ENCODE data around the gene KLHL6.

DNA sequence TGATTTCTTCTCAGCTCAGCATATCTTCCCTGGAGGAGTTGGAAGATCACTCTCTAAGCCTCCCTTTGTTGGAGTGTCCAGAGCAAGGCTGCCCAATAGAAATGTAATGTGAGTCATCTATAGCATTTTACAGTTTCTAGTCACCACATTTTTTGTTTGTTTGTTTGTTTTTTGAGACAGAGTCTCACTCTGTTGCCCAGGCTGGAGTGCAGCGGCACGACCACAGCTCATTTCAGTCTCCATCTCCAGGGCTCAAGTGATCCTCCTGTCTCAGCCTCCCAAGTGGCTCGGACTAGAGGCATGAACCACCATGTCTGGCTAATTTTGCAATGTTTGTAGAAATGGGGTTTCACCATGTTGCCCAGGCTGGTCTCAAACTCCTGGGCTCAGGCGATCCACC lies 21.3 kb downstream of the KLHL6 start:
- TF ChIP-seq EZH2phosphoT487 (conservative IDR thresholded peaks at IDR 0.05; ENCODE audit: low read length): no peak
- TF ChIP-seq, protein P1, sequence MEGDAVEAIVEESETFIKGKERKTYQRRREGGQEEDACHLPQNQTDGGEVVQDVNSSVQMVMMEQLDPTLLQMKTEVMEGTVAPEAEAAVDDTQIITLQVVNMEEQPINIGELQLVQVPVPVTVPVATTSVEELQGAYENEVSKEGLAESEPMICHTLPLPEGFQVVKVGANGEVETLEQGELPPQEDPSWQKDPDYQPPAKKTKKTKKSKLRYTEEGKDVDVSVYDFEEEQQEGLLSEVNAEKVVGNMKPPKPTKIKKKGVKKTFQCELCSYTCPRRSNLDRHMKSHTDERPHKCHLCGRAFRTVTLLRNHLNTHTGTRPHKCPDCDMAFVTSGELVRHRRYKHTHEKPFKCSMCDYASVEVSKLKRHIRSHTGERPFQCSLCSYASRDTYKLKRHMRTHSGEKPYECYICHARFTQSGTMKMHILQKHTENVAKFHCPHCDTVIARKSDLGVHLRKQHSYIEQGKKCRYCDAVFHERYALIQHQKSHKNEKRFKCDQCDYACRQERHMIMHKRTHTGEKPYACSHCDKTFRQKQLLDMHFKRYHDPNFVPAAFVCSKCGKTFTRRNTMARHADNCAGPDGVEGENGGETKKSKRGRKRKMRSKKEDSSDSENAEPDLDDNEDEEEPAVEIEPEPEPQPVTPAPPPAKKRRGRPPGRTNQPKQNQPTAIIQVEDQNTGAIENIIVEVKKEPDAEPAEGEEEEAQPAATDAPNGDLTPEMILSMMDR (IDR thresholded peaks at IDR 0.05; ENCODE audit: insufficient read depth, low read length, poor library complexity, severe bottlenecking): no peak

Measured in SU-DHL-6 (cell line).